WTC11 (cell line): ENCODE results near the gene KAZN. TPM values are rescaled to one million over a fixed set of nuclear protein-coding genes. Genes with fewer than 3 reads are reported as not detected.

Source experiments
- ATAC-seq: fragments of 200-7000 bp; cut with Tn5 transposase; 2 replicates; pipeline ENCODE4 v1.10.0; 2021; ENCODE audit warnings: mild to moderate bottlenecking, moderate library complexity
- CTCF ChIA-PET: fragments of 300-600 bp; sonication (Branson Sonifier 250); formaldehyde crosslinking; loops from one replicate; lab custom pipeline; 2021; ENCODE audit warnings: antibody characterized with exemption; lab: Charles Lee
- POLR2A ChIA-PET: fragments of 350-600 bp; sonication (Branson Sonifier 250); formaldehyde crosslinking; loops from one replicate; lab custom pipeline; 2021; ENCODE audit warnings: antibody characterized with exemption; lab: Charles Lee
- DNase-seq: peaks from one replicate; pipeline ENCODE4 v3.0.0; 2021; ENCODE audit warnings: low spot score
- H3K27ac Mint-ChIP-seq: 2 replicates; pipeline ENCODE4 v1.8.0; 2021; ENCODE audit warnings: mixed read lengths
- H3K27me3 Mint-ChIP-seq: 2 replicates; pipeline ENCODE4 v1.8.0; 2021; ENCODE audit warnings: low read depth, mild to moderate bottlenecking, moderate library complexity, mixed read lengths
- H3K36me3 Mint-ChIP-seq: 2 replicates; pipeline ENCODE4 v1.8.0; 2021; ENCODE audit warnings: mixed read lengths
- H3K4me1 Mint-ChIP-seq: 2 replicates; pipeline ENCODE4 v1.8.0; 2022; ENCODE audit warnings: mixed read lengths
- H3K4me3 Mint-ChIP-seq: 2 replicates; pipeline ENCODE4 v1.8.0; 2021; ENCODE audit warnings: mild to moderate bottlenecking, moderate library complexity, mixed read lengths
- H3K9me3 Mint-ChIP-seq: 2 replicates; pipeline ENCODE4 v1.8.0; 2021; ENCODE audit warnings: mixed read lengths
- ESRRA ChIP-seq: sonication (generic); formaldehyde crosslinking; IDR thresholded peaks from 2 replicates; pipeline ENCODE4 v1.8.1; 2022; ENCODE audit warnings: mild to moderate bottlenecking, missing genetic modification reagents, borderline replicate concordance
- FOXK1 ChIP-seq: sonication (generic); formaldehyde crosslinking; IDR thresholded peaks from 2 replicates; pipeline ENCODE4 v1.8.0; 2022; ENCODE audit warnings: mild to moderate bottlenecking, moderate library complexity, missing genetic modification reagents
- FOXP1 ChIP-seq: sonication (generic); formaldehyde crosslinking; IDR thresholded peaks from 2 replicates; pipeline ENCODE4 v1.8.0; 2022; ENCODE audit warnings: missing genetic modification reagents, mild to moderate bottlenecking, moderate library complexity, borderline replicate concordance
- GABPB1 ChIP-seq: sonication (generic); formaldehyde crosslinking; IDR thresholded peaks from 2 replicates; pipeline ENCODE4 v1.8.1; 2023; ENCODE audit warnings: mild to moderate bottlenecking, missing genetic modification reagents
- IRF2 ChIP-seq: sonication (generic); formaldehyde crosslinking; IDR thresholded peaks from 2 replicates; pipeline ENCODE4 v1.8.0; 2022; ENCODE audit warnings: low read depth, missing genetic modification reagents, borderline replicate concordance
- JUN ChIP-seq: sonication (generic); formaldehyde crosslinking; IDR thresholded peaks from 2 replicates; pipeline ENCODE4 v1.8.0; 2023; ENCODE audit warnings: mild to moderate bottlenecking, missing genetic modification reagents
- NFYB ChIP-seq: sonication (generic); formaldehyde crosslinking; conservative IDR thresholded peaks from 2 replicates; pipeline ENCODE4 v1.8.0; 2022; ENCODE audit warnings: low read depth, missing genetic modification reagents
- SMAD4 ChIP-seq: sonication (generic); formaldehyde crosslinking; IDR thresholded peaks from 2 replicates; pipeline ENCODE4 v1.8.0; 2022; ENCODE audit warnings: mild to moderate bottlenecking, missing genetic modification reagents
- SOX15 ChIP-seq: fragments of 250-450 bp; sonication (Bioruptor Pico); IDR thresholded peaks from 2 replicates; pipeline ENCODE4 v1.9.0; 2021; ENCODE audit warnings: mild to moderate bottlenecking
- TCF7 ChIP-seq: sonication (generic); formaldehyde crosslinking; IDR thresholded peaks from 2 replicates; pipeline ENCODE4 v1.8.0; 2022; ENCODE audit warnings: mild to moderate bottlenecking, low read depth, missing genetic modification reagents, moderate library complexity
- ZBTB21 ChIP-seq: sonication (generic); formaldehyde crosslinking; IDR thresholded peaks from 2 replicates; pipeline ENCODE4 v1.8.1; 2023; ENCODE audit warnings: mild to moderate bottlenecking, missing genetic modification reagents, borderline replicate concordance
- ZNF416 ChIP-seq: fragments of 250-450 bp; sonication (Bioruptor Pico); IDR thresholded peaks from 2 replicates; pipeline ENCODE4 v1.9.0; 2021; ENCODE audit warnings: mild to moderate bottlenecking, inconsistent platforms
- total RNA-seq: library from RNA; stranded (reverse); gene quantifications from 3 replicates; pipeline ENCODE4 v1.2.3, GENCODE V29; 2021
- TF ChIP-seq, protein P1 (sequence below): sonication (generic); formaldehyde crosslinking; IDR thresholded peaks from 2 replicates; pipeline ENCODE4 v1.8.0; 2022; ENCODE audit warnings: missing genetic modification reagents
- TF ChIP-seq, protein P2 (sequence below): sonication (generic); formaldehyde crosslinking; IDR thresholded peaks from 2 replicates; pipeline ENCODE4 v1.8.1; 2023; ENCODE audit warnings: mild to moderate bottlenecking, moderate library complexity, missing genetic modification reagents
- TF ChIP-seq, protein P3 (sequence below): fragments of 250-450 bp; sonication (Bioruptor Pico); IDR thresholded peaks from 2 replicates; pipeline ENCODE4 v2.1.2; 2022; ENCODE audit warnings: mild to moderate bottlenecking, moderate library complexity
- TF ChIP-seq, protein P4 (sequence below): fragments of 200-600 bp; IDR thresholded peaks from 2 replicates; pipeline ENCODE4 v1.8.0; 2022; ENCODE audit warnings: antibody characterized with exemption
- TF ChIP-seq, protein P5 (sequence below): fragments of 250-450 bp; sonication (Bioruptor Pico); IDR thresholded peaks from 2 replicates; pipeline ENCODE4 v1.8.0; 2021; ENCODE audit warnings: mild to moderate bottlenecking
- TF ChIP-seq, protein P6 (sequence below): sonication (generic); formaldehyde crosslinking; IDR thresholded peaks from 2 replicates; pipeline ENCODE4 v1.8.1; 2022; ENCODE audit warnings: mild to moderate bottlenecking, moderate library complexity, missing genetic modification reagents

The KAZN gene
- total RNA-seq, 1 experiment from 2014 or later: 19.9 TPM

DNA sequence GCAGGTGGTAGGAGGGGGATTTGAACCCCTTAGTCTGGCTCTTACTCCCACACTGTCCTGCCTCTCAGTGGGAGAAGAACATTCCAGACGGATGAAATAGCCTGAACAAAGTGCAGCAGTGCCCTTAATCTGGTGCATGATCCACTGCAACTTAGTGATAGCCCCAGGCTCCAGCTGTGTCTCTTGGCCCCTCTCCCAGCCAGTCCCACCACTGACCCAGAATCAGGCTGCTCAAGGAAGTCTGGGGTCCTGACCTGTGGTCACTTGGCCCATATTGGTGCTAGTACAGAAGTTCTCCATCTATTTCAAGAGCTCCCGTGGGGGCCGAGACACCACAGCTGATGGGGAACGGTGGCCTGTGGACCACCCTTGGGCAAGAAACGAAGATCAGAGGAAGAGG lies 255.0 kb downstream of the KAZN start (continued):
- TF ChIP-seq, protein P1, sequence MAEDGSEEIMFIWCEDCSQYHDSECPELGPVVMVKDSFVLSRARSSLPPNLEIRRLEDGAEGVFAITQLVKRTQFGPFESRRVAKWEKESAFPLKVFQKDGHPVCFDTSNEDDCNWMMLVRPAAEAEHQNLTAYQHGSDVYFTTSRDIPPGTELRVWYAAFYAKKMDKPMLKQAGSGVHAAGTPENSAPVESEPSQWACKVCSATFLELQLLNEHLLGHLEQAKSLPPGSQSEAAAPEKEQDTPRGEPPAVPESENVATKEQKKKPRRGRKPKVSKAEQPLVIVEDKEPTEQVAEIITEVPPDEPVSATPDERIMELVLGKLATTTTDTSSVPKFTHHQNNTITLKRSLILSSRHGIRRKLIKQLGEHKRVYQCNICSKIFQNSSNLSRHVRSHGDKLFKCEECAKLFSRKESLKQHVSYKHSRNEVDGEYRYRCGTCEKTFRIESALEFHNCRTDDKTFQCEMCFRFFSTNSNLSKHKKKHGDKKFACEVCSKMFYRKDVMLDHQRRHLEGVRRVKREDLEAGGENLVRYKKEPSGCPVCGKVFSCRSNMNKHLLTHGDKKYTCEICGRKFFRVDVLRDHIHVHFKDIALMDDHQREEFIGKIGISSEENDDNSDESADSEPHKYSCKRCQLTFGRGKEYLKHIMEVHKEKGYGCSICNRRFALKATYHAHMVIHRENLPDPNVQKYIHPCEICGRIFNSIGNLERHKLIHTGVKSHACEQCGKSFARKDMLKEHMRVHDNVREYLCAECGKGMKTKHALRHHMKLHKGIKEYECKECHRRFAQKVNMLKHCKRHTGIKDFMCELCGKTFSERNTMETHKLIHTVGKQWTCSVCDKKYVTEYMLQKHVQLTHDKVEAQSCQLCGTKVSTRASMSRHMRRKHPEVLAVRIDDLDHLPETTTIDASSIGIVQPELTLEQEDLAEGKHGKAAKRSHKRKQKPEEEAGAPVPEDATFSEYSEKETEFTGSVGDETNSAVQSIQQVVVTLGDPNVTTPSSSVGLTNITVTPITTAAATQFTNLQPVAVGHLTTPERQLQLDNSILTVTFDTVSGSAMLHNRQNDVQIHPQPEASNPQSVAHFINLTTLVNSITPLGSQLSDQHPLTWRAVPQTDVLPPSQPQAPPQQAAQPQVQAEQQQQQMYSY (CRISPR knock-in tag): no peak
- TF ChIP-seq, protein P2, sequence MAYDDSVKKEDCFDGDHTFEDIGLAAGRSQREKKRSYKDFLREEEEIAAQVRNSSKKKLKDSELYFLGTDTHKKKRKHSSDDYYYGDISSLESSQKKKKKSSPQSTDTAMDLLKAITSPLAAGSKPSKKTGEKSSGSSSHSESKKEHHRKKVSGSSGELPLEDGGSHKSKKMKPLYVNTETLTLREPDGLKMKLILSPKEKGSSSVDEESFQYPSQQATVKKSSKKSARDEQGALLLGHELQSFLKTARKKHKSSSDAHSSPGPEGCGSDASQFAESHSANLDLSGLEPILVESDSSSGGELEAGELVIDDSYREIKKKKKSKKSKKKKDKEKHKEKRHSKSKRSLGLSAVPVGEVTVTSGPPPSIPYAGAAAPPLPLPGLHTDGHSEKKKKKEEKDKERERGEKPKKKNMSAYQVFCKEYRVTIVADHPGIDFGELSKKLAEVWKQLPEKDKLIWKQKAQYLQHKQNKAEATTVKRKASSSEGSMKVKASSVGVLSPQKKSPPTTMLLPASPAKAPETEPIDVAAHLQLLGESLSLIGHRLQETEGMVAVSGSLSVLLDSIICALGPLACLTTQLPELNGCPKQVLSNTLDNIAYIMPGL (CRISPR knock-in tag): no peak
- TF ChIP-seq ZBTB21 (CRISPR knock-in tag) (no peak), SOX15 (CRISPR knock-in tag) (no peak), ZNF416 (no peak), TCF7 (CRISPR knock-in tag) (no peak)

DNA sequence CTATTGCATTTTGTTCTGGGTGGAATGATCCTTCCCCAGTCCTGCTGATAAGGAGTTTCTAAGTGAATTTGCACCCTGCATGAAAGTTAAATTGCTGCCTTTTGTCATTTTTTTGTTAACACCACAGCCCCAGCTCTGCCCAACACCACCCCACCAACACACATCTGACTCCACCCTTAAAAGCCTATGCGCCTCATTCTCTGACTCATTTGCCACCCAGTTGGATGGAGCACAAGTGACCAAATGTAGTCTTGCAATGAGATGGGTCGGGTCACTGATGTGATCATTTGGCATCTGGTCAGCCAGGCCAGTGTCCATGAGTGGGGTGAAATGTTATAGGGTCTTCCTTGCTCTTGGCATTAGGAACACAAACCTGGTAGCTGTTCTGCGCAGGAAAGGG lies 256.8 kb downstream of the KAZN start:
- CTCF ChIA-PET: interaction anchor here (1.5 kb wide), 1 partner anchor 76 kb away, joined by 4 read pairs; no protein-coding TSS in a partner anchor
- H3K9me3 Mint-ChIP-seq: no peaks in the 10 kb centered on the region; the same call in 1 of the 2 replicates
- H3K4me3 Mint-ChIP-seq: no peak overlapping the region
- peaks cover 16% of the 10 kb centered on the region for H3K4me1 Mint-ChIP-seq
- H3K36me3 Mint-ChIP-seq: no peaks in the 10 kb centered on the region
- POLR2A ChIA-PET: no interaction called here
- no peaks in the 10 kb centered on the region for H3K27me3 Mint-ChIP-seq
- DNase-seq (no peak), ATAC-seq (no peak)
- no peak overlapping the region for H3K27ac Mint-ChIP-seq
- TF ChIP-seq, protein P3, sequence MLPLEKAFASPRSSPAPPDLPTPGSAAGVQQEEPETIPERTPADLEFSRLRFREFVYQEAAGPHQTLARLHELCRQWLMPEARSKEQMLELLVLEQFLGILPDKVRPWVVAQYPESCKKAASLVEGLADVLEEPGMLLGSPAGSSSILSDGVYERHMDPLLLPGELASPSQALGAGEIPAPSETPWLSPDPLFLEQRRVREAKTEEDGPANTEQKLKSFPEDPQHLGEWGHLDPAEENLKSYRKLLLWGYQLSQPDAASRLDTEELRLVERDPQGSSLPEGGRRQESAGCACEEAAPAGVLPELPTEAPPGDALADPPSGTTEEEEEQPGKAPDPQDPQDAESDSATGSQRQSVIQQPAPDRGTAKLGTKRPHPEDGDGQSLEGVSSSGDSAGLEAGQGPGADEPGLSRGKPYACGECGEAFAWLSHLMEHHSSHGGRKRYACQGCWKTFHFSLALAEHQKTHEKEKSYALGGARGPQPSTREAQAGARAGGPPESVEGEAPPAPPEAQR (CRISPR knock-in tag): no peak
- TF ChIP-seq GABPB1 (CRISPR knock-in tag): no peak
- TF ChIP-seq, protein P4, sequence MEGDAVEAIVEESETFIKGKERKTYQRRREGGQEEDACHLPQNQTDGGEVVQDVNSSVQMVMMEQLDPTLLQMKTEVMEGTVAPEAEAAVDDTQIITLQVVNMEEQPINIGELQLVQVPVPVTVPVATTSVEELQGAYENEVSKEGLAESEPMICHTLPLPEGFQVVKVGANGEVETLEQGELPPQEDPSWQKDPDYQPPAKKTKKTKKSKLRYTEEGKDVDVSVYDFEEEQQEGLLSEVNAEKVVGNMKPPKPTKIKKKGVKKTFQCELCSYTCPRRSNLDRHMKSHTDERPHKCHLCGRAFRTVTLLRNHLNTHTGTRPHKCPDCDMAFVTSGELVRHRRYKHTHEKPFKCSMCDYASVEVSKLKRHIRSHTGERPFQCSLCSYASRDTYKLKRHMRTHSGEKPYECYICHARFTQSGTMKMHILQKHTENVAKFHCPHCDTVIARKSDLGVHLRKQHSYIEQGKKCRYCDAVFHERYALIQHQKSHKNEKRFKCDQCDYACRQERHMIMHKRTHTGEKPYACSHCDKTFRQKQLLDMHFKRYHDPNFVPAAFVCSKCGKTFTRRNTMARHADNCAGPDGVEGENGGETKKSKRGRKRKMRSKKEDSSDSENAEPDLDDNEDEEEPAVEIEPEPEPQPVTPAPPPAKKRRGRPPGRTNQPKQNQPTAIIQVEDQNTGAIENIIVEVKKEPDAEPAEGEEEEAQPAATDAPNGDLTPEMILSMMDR: no peak
- TF ChIP-seq, protein P5, sequence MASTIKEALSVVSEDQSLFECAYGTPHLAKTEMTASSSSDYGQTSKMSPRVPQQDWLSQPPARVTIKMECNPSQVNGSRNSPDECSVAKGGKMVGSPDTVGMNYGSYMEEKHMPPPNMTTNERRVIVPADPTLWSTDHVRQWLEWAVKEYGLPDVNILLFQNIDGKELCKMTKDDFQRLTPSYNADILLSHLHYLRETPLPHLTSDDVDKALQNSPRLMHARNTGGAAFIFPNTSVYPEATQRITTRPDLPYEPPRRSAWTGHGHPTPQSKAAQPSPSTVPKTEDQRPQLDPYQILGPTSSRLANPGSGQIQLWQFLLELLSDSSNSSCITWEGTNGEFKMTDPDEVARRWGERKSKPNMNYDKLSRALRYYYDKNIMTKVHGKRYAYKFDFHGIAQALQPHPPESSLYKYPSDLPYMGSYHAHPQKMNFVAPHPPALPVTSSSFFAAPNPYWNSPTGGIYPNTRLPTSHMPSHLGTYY (CRISPR knock-in tag): no peak
- TF ChIP-seq FOXP1 (CRISPR knock-in tag): no peak

DNA sequence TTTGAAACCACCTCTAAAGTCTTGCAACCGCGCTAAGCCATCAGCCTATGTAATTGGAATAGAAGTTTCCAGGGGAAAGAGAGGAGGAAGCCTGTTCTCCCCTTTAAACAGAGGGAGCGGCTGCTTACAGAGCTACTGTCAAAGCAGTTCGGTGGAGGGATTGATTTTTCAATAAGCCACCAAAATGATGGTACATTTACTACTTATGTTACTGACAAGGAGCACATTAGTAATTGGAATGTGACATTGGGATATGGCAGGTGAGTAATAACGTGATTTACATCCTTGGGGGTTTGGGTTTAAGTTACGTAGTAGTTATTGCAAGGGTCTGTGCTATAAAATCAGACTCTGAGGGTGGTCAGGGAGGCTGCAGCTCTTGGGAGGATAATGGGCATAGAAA lies 257.3 kb downstream of the KAZN start:
- DNase-seq: no peak
- Mint-ChIP-seq H3K27me3 (no peaks in the 10 kb centered on the region), H3K4me1 (peaks cover 16% of the 10 kb centered on the region), H3K4me3 (no peak overlapping the region), H3K27ac (no peak overlapping the region), H3K9me3 (no peaks in the 10 kb centered on the region; the same call in 1 of the 2 replicates), H3K36me3 (no peaks in the 10 kb centered on the region)
- CTCF ChIA-PET: interaction anchor here (1.5 kb wide), 1 partner anchor 76 kb away, joined by 4 read pairs; no protein-coding TSS in a partner anchor
- POLR2A ChIA-PET: no interaction called here
- no peak for ATAC-seq
- TF ChIP-seq SMAD4 (CRISPR knock-in tag): no peak
- TF ChIP-seq, protein P6, sequence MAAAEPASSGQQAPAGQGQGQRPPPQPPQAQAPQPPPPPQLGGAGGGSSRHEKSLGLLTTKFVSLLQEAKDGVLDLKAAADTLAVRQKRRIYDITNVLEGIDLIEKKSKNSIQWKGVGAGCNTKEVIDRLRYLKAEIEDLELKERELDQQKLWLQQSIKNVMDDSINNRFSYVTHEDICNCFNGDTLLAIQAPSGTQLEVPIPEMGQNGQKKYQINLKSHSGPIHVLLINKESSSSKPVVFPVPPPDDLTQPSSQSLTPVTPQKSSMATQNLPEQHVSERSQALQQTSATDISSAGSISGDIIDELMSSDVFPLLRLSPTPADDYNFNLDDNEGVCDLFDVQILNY (CRISPR knock-in tag): no peak
- TF ChIP-seq, protein P4: no peak
- TF ChIP-seq IRF2 (CRISPR knock-in tag): no peak
- TF ChIP-seq ESRRA (CRISPR knock-in tag): no peak
- no peak for TF ChIP-seq FOXK1
- TF ChIP-seq JUN (CRISPR knock-in tag): no peak
- TF ChIP-seq NFYB (CRISPR knock-in tag): no peak
